SU-DHL-6 (cell line): ENCODE results near the gene ARNT2.

ENCODE experiments used
- H2AFZ ChIP-seq: fragments of 200-600 bp; sonication (generic); 2 replicates; pipeline ENCODE4 v1.6.1; 2014; ENCODE audit warnings: low read depth, mild to moderate bottlenecking, moderate library complexity, mixed read lengths, antibody characterized with exemption, low read length; ENCODE audit not compliant: severe bottlenecking
- H3F3A ChIP-seq: fragments of 200-600 bp; shearing (Covaris generic); 2 replicates; pipeline ENCODE4 v1.6.0; 2016; ENCODE audit warnings: antibody characterized with exemption, mild to moderate bottlenecking; ENCODE audit not compliant: insufficient read depth
- H3K27ac ChIP-seq: fragments of 200-600 bp; sonication (generic); 2 replicates; pipeline ENCODE4 v1.5.1; 2016; ENCODE audit warnings: low read depth, mild to moderate bottlenecking, low read length, moderate library complexity, mixed read lengths
- H3K27me3 ChIP-seq: fragments of 200-600 bp; sonication (generic), shearing (Covaris generic); 2 replicates; pipeline ENCODE4 v1.6.0; 2014; ENCODE audit warnings: mild to moderate bottlenecking, low read length
- H3K36me3 ChIP-seq: fragments of 200-600 bp; sonication (generic); 2 replicates; pipeline ENCODE4 v1.6.1; 2014; ENCODE audit warnings: mild to moderate bottlenecking, low read length, mixed read lengths
- H3K4me2 ChIP-seq: fragments of 300-600, 200-600 bp; shearing (Covaris generic), sonication (generic); 2 replicates; pipeline ENCODE4 v1.6.0; 2014; ENCODE audit warnings: low read length, low read depth, mild to moderate bottlenecking; ENCODE audit not compliant: poor library complexity, severe bottlenecking
- H3K4me3 ChIP-seq: fragments of 200-600 bp; sonication (generic); 2 replicates; pipeline ENCODE4 v1.5.1; 2014; ENCODE audit warnings: antibody characterized with exemption, low read length, mild to moderate bottlenecking, mixed read lengths; ENCODE audit not compliant: insufficient read depth, poor library complexity, severe bottlenecking
- H3K79me2 ChIP-seq: fragments of 200-600 bp; sonication (generic); 2 replicates; pipeline ENCODE4 v1.6.1; 2014; ENCODE audit warnings: mild to moderate bottlenecking, low read length, moderate library complexity; ENCODE audit not compliant: insufficient read depth
- H3K9ac ChIP-seq: fragments of 200-600 bp; sonication (generic); 2 replicates; pipeline ENCODE4 v1.7.0; 2014; ENCODE audit warnings: mild to moderate bottlenecking, low read length
- H3K9me2 ChIP-seq: fragments of 200-600 bp; sonication (generic); replicated peaks from 2 replicates; pipeline ENCODE4 v1.6.1; 2014; ENCODE audit warnings: low read length; ENCODE audit not compliant: insufficient read depth
- H3K9me3 ChIP-seq: fragments of 200-600 bp; sonication (generic); 2 replicates; pipeline ENCODE4 v1.6.1; 2014; ENCODE audit warnings: low read length, mixed read lengths; ENCODE audit not compliant: insufficient read depth
- H4K20me1 ChIP-seq: fragments of 200-600 bp; sonication (generic); 2 replicates; pipeline ENCODE4 v1.6.1; 2014; ENCODE audit warnings: low read depth, mild to moderate bottlenecking, antibody characterized with exemption, low read length, moderate library complexity, mixed read lengths
- EZH2phosphoT487 ChIP-seq: fragments of 200-600 bp; sonication (generic), shearing (Covaris generic); conservative IDR thresholded peaks from 2 replicates; pipeline ENCODE4 v1.6.1; 2018; ENCODE audit warnings: mild to moderate bottlenecking, antibody characterized with exemption, low read length, moderate library complexity, mixed read lengths
- TF ChIP-seq, protein P1 (sequence below): fragments of 200-600 bp; sonication (generic); IDR thresholded peaks from one replicate; pipeline ENCODE4 v1.5.1; 2017; ENCODE audit warnings: antibody characterized with exemption, mild to moderate bottlenecking, low read length, moderate library complexity; ENCODE audit not compliant: insufficient read depth, poor library complexity, severe bottlenecking

The ARNT2 gene

DNA sequence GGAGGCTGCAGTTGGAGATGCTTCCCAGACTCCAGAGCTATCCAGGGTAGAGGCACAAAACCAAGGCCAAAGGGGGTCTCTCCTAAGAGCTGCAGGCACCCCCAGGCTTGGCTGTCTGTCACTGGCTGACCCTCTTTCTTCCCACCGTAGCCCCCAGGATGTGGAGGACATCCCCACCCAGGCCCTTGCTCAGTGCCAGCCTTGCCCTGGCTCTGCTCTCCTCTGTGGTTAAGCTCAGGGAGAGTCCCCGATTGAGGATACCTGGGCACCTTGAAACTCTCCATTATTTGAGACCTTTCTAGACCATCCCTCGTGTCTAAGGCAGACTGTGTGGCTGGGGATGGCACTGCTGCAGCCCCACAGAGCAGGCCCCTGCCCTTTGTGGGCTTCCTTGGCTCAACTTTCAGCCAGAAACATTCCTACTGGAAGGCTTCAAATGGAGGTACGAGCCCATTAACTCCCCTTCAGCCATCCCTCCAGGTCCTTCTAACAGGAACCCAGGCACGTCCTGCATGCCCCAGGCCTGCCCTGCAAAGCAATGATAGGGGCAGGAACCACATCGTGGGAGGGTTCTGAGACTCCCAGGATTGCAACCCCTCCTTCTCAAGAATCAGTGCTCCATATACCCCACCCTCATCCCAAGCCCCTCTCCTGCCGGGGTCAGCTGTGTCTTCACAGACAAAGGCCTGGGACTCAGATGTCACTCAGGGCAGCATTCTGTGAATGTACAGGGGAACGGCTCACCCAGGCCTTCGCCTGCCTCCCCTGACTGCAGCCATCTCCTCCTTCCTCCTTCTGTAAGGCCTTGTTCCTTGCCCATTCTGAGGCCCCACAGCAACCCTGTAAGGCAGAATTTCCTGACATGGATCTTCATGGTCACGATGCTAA is 188.0 kb downstream of the ARNT2 start:
- H4K20me1 ChIP-seq, result no peaks in the 10 kb centered on the region
- H3K36me3 ChIP-seq, result no peaks in the 10 kb centered on the region
- H3K9ac ChIP-seq, result no peak overlapping the region
- H3K4me3 ChIP-seq, result no peak overlapping the region
- H3K79me2 ChIP-seq, result no peaks in the 10 kb centered on the region
- no peak overlapping the region for H2AFZ ChIP-seq
- no peaks in the 10 kb centered on the region for H3K27me3 ChIP-seq
- no peaks in the 10 kb centered on the region for H3K9me3 ChIP-seq
- H3K4me2 ChIP-seq, result no peak overlapping the region
- no peaks in the 10 kb centered on the region for H3F3A ChIP-seq
- H3K9me2 ChIP-seq, result no peaks in the 10 kb centered on the region
- H3K27ac ChIP-seq, result no peak overlapping the region
- TF ChIP-seq, protein P1, sequence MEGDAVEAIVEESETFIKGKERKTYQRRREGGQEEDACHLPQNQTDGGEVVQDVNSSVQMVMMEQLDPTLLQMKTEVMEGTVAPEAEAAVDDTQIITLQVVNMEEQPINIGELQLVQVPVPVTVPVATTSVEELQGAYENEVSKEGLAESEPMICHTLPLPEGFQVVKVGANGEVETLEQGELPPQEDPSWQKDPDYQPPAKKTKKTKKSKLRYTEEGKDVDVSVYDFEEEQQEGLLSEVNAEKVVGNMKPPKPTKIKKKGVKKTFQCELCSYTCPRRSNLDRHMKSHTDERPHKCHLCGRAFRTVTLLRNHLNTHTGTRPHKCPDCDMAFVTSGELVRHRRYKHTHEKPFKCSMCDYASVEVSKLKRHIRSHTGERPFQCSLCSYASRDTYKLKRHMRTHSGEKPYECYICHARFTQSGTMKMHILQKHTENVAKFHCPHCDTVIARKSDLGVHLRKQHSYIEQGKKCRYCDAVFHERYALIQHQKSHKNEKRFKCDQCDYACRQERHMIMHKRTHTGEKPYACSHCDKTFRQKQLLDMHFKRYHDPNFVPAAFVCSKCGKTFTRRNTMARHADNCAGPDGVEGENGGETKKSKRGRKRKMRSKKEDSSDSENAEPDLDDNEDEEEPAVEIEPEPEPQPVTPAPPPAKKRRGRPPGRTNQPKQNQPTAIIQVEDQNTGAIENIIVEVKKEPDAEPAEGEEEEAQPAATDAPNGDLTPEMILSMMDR, result no peak
- no peak for TF ChIP-seq EZH2phosphoT487

GRCh38 chr15:80593486-80594030 is 189.4 kb downstream of the ARNT2 start:
- Histone ChIP-seq H2AFZ (no peak overlapping the region), H3F3A (no peaks in the 10 kb centered on the region), H3K4me3 (no peak overlapping the region), H3K27me3 (no peaks in the 10 kb centered on the region), H3K27ac (no peak overlapping the region), H3K9ac (no peak overlapping the region), H3K9me3 (no peaks in the 10 kb centered on the region), H3K4me2 (no peak overlapping the region), H4K20me1 (no peaks in the 10 kb centered on the region), H3K79me2 (no peaks in the 10 kb centered on the region), H3K9me2 (no peaks in the 10 kb centered on the region), H3K36me3 (no peaks in the 10 kb centered on the region)
- no peak for TF ChIP-seq EZH2phosphoT487
- TF ChIP-seq, protein P1, result no peak

DNA sequence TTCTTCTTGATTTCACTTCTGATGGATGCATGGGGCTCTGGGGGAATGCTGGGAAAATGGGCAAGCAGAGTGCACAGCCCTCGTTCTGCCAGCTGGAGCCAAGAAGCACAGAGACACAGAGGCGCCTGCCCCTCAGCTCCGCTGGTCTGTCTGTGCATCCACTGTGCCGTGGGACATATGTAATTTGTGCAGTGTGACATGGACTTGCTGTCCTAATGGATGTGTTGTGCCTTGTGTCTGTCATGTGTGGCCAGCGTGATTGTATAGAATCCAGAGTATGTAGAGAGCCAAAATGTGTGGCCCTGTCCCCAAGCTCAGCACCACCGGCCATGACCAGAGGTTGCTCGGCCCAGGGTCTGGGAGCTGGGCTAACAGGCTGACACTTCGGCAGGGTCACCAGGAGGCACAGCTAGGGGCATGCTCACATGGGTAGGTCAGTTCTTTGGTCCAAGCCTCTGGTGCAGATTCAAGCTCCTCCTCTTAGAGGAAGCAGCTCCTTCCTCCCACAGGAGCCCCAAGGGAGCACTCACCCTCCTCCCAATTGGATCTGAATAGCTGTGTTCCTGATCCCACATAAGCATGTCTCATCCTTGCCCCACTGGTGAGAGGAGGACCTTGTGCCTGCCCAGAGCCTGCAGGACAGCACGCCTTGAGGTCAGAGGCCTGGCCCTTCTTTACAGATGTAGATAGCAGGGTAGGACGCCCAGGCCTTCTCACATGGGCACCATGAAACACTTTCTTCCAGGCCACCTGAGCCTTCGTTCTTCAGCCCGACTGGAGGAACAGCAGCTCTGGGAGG is 190.1 kb downstream of the ARNT2 start:
- H3K36me3 ChIP-seq, result no peaks in the 10 kb centered on the region

More for the DNA sequence above, 190.1 kb downstream of the ARNT2 start:
- Histone ChIP-seq H3F3A (no peaks in the 10 kb centered on the region), H4K20me1 (no peaks in the 10 kb centered on the region), H3K4me3 (no peak overlapping the region), H3K9me2 (no peaks in the 10 kb centered on the region), H3K27ac (no peak overlapping the region), H3K27me3 (no peaks in the 10 kb centered on the region), H3K9me3 (no peaks in the 10 kb centered on the region), H3K79me2 (no peaks in the 10 kb centered on the region), H3K9ac (no peak overlapping the region), H3K4me2 (no peak overlapping the region), H2AFZ (no peak overlapping the region)
- TF ChIP-seq, protein P1, result no peak
- no peak for TF ChIP-seq EZH2phosphoT487
